ENCODE results near the gene LRRC32.

Gene LRRC32

GRCh38 chr11:76685237-76685636, 14.7 kb upstream of the LRRC32 start:
- no peak overlapping the region for H3K4me3 ChIP-seq (ENCODE audit: low read depth, low read length)
- H3K36me3 ChIP-seq, result no peaks in the 10 kb centered on the region
- no peaks in the 10 kb centered on the region for H3K27me3 ChIP-seq (ENCODE audit: insufficient read depth, low read depth, severe bottlenecking)
- H3K9me3 ChIP-seq (ENCODE audit: severe bottlenecking), result peaks cover 7% of the 10 kb centered on the region
- DNase-seq, result no peak
- H3K27ac ChIP-seq, result no peak overlapping the region
- TF ChIP-seq, protein P1, sequence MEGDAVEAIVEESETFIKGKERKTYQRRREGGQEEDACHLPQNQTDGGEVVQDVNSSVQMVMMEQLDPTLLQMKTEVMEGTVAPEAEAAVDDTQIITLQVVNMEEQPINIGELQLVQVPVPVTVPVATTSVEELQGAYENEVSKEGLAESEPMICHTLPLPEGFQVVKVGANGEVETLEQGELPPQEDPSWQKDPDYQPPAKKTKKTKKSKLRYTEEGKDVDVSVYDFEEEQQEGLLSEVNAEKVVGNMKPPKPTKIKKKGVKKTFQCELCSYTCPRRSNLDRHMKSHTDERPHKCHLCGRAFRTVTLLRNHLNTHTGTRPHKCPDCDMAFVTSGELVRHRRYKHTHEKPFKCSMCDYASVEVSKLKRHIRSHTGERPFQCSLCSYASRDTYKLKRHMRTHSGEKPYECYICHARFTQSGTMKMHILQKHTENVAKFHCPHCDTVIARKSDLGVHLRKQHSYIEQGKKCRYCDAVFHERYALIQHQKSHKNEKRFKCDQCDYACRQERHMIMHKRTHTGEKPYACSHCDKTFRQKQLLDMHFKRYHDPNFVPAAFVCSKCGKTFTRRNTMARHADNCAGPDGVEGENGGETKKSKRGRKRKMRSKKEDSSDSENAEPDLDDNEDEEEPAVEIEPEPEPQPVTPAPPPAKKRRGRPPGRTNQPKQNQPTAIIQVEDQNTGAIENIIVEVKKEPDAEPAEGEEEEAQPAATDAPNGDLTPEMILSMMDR (IDR thresholded peaks at IDR 0.05; ENCODE audit: low read depth, low read length), result no peak

DNA sequence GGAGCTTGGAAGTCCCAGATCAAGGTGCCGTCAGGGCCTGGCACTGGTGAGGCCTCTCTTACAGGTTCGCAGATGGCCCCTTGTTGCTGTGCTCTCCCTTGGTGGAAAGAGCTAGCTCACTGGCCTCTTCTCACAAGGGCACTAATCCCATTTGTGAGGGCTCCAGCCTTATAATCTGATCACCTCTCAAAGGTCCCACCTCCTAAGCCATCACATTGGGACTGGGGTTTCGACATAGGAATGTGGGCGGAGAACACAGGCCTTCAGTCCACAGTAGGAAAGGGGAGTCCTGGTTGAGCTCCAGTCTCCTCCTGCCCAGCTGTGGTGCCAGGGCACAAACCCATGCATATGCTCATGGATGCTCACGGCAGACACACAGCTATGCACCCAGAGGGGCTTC, 14.0 kb upstream of the LRRC32 start:
- Histone ChIP-seq H3K27ac (no peak overlapping the region), H3K27me3 (ENCODE audit: insufficient read depth, low read depth, severe bottlenecking) (no peaks in the 10 kb centered on the region), H3K36me3 (no peaks in the 10 kb centered on the region), H3K9me3 (ENCODE audit: severe bottlenecking) (peaks cover 7% of the 10 kb centered on the region), H3K4me3 (ENCODE audit: low read depth, low read length) (no peak overlapping the region)
- no peak for DNase-seq
- TF ChIP-seq, protein P1 (IDR thresholded peaks at IDR 0.05; ENCODE audit: low read depth, low read length), result no peak

GRCh38 chr11:76683161-76684095, 12.9 kb upstream of the LRRC32 start:
- Histone ChIP-seq H3K27me3 (ENCODE audit: insufficient read depth, low read depth, severe bottlenecking) (no peaks in the 10 kb centered on the region), H3K27ac (no peak overlapping the region), H3K9me3 (ENCODE audit: severe bottlenecking) (peaks cover 7% of the 10 kb centered on the region), H3K4me3 (ENCODE audit: low read depth, low read length) (no peak overlapping the region), H3K36me3 (no peaks in the 10 kb centered on the region)
- no peak for DNase-seq
- TF ChIP-seq, protein P1 (IDR thresholded peaks at IDR 0.05; ENCODE audit: low read depth, low read length), result no peak

DNA sequence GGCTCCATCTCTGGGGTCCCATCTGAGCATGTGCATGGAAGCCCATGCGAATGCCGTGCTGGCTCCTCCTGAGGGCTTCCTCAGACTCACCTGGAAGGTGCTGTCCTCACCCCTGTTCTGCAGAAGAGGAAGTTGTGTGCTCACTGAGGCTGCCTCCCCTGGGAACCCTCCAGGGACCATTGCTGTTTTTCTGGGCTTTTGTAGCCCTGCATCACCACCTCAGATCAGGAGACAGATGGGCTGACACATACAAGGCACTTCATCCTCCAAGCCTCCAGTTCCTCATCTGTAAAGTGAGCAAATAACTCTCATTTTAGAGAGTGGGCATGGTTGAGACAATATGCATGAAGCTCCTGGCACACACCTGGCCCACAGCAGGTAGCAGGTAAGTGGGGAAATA, 12.1 kb upstream of the LRRC32 start:
- TF ChIP-seq, protein P1 (IDR thresholded peaks at IDR 0.05; ENCODE audit: low read depth, low read length), result no peak
- Histone ChIP-seq H3K27me3 (ENCODE audit: insufficient read depth, low read depth, severe bottlenecking) (no peaks in the 10 kb centered on the region), H3K36me3 (no peaks in the 10 kb centered on the region), H3K27ac (no peak overlapping the region), H3K9me3 (ENCODE audit: severe bottlenecking) (peaks cover 7% of the 10 kb centered on the region), H3K4me3 (ENCODE audit: low read depth, low read length) (no peak overlapping the region)
- no peak for DNase-seq

DNA sequence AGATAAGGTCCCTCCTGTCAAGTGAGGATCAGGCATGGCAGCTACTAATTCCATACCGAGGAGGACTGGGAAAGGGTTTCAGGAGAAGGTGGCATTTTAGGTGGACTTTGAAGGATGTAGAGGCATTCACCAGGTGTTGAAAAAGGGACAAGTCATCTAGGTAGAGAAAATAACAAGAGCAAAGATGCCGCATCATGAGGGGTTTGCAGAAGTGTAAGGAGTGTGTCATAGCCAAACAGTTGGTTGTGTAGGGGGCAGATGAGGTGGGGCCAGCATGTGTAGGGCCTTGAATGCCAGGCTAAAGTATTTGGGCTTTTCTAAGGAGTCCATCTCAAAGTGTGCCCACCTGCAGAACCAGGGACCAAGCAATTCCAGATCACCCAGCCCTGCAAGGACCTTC, 11.6 kb upstream of the LRRC32 start:
- no peak overlapping the region for H3K27ac ChIP-seq
- peaks cover 7% of the 10 kb centered on the region for H3K9me3 ChIP-seq (ENCODE audit: severe bottlenecking)
- no peaks in the 10 kb centered on the region for H3K36me3 ChIP-seq
- TF ChIP-seq, protein P1 (IDR thresholded peaks at IDR 0.05; ENCODE audit: low read depth, low read length), result no peak
- no peak overlapping the region for H3K4me3 ChIP-seq (ENCODE audit: low read depth, low read length)
- no peaks in the 10 kb centered on the region for H3K27me3 ChIP-seq (ENCODE audit: insufficient read depth, low read depth, severe bottlenecking)
- DNase-seq, result no peak
